ENCODE measurements around the gene SART1.
A peak's percentile ranks its signal among the peaks of the same experiment; 100 is the strongest.

Gene SART1, protein sequence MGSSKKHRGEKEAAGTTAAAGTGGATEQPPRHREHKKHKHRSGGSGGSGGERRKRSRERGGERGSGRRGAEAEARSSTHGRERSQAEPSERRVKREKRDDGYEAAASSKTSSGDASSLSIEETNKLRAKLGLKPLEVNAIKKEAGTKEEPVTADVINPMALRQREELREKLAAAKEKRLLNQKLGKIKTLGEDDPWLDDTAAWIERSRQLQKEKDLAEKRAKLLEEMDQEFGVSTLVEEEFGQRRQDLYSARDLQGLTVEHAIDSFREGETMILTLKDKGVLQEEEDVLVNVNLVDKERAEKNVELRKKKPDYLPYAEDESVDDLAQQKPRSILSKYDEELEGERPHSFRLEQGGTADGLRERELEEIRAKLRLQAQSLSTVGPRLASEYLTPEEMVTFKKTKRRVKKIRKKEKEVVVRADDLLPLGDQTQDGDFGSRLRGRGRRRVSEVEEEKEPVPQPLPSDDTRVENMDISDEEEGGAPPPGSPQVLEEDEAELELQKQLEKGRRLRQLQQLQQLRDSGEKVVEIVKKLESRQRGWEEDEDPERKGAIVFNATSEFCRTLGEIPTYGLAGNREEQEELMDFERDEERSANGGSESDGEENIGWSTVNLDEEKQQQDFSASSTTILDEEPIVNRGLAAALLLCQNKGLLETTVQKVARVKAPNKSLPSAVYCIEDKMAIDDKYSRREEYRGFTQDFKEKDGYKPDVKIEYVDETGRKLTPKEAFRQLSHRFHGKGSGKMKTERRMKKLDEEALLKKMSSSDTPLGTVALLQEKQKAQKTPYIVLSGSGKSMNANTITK

DNA sequence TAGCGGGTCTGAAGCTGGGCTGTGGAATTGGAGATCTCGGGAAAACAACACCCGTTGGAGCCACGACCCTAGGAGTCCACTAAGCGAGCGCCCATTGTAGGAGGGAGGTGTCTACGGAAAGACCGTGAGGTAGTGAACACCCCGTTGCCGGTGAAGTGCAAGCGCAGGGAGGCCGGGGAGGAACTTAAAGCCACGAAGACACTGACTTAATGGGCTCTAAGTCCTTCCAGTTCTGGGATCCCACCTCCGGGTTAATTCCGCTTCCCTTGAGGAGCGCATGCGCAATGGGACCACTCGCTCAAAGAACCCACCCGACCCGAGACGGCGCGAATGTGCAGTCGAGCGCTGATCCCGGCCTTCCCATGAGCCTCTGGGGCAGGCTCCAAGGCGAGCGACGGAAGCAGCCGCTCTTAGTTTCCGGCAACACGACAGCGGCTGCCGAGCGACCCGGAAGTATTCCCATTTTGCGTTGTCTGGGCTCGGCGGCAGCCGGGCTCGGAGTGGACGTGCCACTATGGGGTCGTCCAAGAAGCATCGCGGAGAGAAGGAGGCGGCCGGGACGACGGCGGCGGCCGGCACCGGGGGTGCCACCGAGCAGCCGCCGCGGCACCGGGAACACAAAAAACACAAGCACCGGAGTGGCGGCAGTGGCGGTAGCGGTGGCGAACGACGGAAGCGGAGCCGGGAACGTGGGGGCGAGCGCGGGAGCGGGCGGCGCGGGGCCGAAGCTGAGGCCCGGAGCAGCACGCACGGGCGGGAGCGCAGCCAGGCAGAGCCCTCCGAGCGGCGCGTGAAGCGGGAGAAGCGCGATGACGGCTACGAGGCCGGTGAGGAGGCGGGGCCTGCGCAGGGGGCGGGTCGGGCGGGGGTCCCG lies at the start of gene SART1:
Gene SART1 (plus strand): TSS at position 468 of the 874 bp plus-strand sequence. CDS start 47 bp downstream, at position 515.
- DNase-seq: peak; percentile 98

DNA sequence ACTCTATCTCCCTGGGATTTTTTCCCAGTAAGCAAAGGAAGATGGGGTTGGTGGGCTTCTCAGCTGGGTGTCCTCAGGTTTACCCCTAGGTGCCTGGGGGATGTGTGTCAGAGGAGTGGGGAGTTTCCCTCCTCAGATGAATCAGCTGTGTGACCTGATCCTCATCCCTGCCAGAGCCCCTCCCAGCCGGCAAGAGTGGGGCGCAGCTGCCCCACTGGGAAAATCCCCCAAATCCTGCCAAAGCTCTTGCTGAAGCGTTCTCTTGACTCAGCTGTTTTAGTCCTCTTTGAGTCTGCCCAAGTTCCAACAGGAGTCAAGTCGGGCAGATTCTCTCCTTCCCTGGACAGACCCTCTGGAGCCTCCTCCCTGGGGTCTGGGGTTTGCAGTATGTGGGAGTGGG lies 48.7 kb upstream of the SART1 start:
- DNase-seq: peak; percentile 67

DNA sequence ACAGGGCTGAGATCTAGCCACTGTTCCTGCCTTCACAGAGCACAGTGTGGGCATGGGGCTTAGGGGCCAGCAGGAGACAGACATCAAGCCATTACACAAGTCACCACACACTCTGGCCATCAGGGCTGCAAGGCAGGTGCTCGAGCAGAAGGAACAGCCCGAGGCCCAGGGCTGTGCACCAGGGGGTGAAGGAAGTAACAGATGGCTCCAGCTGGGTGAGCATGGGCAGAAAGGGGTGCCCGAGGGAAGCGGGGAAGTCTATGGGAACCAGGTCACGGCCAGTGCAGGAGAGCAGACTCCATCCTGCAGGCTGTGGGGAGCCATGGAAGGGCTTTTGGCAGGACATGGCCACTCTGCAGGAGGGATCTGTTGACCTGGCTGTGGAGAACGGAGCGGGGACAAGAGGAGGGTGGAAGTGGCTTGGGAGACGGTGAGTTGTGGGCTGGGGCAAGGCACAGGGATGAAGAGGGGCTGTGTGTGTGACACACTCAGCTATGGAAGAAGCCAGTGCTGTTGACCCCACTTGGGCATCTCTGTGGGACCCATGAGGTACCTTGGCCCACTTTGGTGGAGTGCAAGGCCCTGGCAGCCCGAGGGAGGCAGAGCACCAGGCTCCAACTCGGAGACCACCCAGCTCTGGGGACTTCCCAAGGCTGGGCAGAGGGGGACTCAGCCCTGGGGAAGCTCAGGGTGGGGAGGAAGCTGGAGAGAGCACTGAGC lies 46.3 kb upstream of the SART1 start:
- no peak for DNase-seq

DNA sequence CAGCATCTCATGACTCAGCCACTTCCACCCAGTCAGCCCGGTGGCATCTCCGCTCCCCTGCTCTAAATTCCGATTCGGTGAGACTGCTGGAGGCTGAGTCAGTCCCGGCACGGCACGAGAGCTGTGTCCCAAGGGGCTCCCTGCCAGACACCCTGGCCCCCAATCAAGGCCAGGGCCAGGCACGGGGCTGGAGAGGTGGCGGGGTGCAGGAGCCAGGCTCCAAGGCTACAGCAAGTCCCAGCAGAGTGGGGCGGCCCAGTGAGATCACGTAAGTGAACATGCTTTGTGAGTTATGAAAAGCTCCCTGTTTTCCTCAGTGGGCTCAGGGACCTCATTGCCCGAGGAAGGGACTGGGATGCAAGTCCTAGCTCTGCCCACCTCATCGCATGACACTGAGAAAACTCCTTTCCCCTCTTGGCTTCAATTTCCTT lies 45.7 kb upstream of the SART1 start:
- DNase-seq: peak; percentile 98

DNA sequence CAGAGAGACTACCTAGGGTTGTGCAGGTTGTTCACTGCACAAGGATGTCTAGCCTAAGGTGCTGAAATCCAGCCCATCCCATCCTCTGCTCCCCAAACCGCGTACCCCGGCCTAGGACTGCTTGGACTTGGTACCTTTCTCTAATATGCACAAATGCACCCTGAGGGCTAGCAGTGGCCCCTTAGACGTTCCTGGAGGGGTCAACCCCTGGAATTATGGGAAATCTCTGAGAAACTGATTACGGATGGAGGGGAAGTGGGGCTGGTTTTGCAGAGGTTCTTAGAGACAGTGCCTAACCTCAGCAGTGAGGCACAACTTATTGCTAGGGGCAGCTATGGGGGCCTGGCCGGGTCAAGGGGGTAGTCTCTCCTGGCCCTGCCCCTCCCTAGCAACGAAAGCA lies 45.1 kb upstream of the SART1 start:
- DNase-seq: no peak

DNA sequence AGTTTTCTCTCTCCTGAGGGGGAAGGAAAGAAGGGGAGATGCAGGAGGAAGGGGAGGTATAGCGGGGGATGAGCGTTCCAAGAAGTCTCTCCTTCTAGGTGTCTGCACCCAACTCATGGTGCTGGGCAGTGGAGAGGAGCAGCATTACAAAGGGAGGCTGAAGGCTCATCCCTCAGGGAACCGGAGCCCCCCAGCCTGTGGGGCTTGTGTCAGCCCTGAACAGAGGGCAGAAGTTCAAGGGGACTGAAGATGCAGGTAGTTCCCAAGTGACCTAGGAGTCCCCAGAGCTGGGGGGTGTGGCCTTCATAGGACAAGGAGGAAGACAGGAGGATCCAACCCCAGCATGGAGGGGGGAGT lies 44.5 kb upstream of the SART1 start:
- no peak for DNase-seq

DNA sequence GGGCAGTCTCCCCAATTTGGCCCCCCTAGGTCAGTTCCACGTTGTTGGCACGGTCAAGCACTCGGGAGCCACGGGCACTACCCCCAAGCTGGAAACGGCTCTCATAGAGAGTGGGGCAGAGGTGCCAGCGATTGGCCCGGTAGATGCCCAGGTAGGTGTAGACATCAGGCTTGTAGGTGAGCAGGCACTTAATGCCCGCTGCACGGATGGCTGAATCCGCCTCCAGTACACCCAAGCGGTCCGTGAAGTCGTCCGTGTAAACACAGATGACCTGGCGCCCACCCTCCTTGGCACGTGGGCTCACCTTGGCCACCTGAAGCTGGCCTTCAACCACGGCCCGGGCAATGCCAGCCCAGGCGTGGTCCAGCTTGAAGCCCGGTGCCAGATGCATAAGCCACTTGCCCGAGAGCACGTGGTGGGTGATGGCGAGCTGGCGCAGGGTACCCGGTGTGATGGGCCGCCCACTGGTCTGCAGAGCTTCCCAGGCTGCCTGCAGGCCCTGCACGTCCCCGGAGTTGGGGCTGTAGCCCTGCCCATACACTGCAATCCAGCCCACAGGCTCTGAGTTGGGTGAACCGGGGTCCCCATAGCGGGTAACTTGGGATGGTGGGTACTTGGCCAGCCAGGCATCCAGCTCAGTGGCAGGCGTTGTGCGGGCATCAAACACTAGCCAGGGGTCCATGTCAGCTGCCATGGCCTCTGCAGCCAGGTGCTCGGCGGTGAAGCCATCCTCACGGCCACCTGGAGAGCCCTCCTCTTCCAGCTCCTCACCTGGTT lies 43.9 kb upstream of the SART1 start:
- DNase-seq: no peak

DNA sequence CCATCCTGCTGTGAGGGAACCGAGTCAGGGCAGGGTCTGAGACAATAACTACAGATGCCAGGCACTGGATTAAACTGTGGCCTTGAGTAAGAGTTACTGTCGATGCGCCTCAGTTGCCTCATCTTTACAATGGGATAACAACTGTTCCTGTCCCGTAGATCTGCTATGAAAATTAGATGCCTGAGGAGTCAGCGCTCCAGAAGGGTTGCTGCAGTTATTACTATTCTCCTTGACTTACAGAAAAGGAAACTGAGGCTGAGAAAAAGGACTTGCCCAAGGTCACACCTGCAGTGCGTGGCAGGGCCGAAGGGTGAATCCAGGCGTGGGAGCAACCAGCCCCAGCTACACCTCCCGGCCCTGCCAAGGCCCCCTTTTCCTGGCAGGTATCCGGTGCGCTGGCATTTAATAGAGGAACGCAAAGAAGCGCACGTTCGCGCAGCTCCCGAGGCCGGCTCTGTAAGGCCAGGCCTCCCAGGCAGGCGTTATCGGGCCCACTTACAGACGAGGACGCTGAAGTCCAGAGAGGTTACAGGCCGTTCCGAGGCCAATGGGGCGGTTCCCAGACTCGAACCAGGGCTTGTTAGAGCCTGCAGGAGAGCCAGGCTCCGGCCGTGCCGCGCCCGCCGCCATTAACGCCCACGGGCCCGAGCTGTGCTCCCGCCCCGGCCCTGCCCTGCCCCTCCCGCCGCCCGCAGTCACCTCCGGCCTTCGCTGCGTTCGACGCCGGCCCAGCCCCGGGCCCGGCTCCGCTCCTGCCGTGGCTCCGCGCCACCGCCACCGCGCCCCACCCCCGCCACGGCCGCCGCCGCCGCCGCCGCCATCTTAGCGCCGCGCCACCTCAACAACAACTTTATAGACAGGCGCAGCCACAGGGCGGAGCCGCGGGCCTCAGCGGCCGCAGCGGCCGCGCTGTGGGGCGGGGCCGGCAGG lies 43.1 kb upstream of the SART1 start, which contains the start of gene C11orf68:
Gene C11orf68 (minus strand): TSS at position 852 of the 930 bp plus-strand sequence. CDS start 31 bp downstream, at position 821.
- DNase-seq: no peak

DNA sequence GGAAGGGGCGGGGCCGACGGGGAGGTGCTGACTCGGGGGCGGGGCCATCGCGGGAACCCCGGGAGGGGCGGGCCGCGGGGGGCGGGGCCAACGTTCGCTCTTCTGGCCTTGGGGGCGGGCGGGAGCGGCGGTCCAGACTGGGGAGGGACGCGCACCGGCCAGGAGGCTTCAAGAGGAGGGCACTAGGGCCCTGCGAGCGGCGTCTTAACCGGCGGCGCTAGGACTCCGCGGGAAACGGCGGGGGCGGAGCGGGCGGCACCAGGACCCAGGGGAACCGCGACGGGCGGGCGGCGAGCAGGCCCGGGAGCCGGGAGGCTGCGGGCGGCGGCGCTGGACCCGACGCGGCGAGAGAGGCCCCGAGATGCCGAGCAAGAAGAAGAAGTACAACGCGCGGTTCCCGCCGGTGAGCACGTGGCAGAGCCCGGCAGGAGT lies 42.4 kb upstream of the SART1 start, which contains the start of gene DRAP1:
Gene DRAP1 (plus strand): TSS at position 286 of the 432 bp plus-strand sequence. CDS start 76 bp downstream, at position 362.
- peak; percentile 99 for DNase-seq

DNA sequence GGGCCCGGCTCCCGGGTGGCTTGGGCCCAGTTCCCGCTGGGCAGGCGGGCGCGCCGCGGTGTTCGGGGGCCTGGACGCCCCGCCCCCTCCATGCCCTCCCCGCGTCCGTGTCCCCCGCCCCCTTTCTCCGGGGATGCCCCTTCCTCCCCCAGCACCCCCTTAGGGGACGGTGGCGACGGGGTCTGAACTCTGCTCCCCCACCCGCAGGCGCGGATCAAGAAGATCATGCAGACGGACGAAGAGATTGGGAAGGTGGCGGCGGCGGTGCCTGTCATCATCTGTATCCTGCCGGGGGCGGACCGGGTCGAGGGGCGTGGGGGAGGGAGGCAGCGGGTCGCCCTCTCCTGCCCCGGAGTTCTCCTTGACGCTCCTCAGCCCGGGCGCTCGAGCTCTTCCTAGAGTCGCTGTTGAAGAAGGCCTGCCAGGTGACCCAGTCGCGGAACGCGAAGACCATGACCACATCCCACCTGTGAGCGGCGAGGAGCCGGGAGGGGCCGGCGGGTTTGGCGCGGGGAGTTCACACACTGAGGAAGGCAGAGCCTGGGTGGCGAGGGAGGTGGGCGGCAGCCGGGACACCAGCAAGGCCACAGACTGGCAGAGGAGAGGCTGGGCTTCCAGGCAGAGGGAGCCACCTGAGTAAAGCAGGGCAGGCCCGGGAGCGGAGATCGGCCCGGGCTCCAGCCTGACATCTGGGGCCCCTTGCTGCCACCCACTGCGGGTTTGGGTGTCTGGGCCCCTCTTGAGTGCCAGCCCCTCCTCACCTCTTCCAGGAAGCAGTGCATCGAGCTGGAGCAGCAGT lies 41.8 kb upstream of the SART1 start:
- DNase-seq: no peak

DNA sequence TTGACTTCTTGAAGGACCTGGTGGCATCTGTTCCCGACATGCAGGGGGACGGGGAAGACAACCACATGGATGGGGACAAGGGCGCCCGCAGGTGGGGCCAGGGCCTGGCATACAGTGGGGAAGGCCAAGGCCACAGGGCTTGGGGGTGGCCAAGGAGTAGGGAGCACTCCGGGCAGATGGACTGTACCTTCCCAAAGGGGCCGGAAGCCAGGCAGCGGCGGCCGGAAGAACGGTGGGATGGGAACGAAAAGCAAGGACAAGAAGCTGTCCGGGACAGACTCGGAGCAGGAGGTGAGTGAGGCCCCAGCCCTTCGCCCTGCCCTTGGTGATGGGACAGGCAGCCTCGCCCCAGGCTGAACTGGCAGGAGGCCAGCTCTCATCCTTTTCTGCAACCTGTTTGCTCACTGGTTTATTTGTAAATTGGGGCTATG lies 41.1 kb upstream of the SART1 start:
- no peak for DNase-seq

DNA sequence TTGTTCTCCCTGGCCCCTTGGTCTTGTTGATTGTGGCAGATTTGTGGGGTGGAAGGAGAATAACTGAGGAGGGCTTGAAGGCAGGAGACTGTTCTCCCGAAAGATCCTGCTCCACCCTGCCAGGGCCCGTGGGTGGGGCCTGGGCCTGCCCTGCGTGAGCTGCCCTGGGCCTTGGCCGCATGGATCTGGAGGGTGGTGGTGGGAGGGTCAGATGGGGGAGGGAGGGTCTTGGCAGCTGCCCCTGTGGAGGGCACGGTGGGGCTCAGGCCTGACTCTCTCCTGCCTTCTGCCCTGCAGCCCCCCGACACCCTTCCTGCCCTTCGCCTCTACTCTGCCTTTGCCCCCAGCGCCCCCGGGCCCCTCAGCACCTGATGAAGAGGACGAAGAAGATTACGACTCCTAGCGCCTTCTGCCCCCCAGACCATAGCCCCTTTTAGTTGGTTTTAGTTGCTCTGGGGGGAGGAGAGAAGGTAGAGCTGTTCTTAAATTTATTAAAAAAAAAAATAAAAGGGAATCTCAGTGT lies 40.4 kb upstream of the SART1 start:
- DNase-seq: no peak

DNA sequence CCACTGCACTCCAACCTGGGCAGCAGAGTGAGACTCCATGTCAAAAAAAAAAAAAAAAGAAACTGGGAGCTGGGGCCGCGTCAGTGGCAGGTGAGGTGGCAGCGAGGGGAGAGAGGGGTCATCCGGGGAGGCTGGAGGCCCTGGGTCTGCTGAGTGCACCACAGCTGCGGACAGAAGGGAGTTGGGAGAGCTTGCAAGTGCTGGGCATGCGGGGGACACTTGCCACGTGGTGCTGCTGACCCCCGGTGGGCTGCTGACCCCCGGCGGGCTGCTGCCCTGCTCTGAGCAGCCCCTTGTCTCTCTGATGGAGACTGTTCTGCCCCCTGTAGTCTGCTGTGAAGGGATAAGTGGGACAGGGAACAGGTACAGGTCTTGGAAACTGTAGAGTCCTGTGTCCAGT lies 39.7 kb upstream of the SART1 start:
- no peak for DNase-seq

DNA sequence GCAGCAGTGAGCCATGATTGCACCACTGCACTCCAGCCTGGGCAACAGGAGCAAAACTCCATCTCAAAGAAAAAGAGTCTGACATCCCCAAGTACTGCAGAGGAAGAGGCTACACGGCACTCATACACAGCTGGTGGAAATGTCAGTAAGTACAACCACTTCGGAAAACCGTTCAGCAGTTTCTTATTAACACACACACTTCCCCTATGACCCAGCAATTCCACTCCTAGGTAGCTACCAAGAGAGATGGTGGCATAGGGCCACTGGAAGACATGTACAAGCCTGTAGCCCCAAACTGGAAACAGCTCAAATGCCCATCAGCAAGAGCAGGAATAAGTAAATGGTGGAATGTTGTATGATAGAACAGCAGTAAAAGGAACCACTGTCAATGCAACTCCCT lies 39.0 kb upstream of the SART1 start:
- no peak for DNase-seq

DNA sequence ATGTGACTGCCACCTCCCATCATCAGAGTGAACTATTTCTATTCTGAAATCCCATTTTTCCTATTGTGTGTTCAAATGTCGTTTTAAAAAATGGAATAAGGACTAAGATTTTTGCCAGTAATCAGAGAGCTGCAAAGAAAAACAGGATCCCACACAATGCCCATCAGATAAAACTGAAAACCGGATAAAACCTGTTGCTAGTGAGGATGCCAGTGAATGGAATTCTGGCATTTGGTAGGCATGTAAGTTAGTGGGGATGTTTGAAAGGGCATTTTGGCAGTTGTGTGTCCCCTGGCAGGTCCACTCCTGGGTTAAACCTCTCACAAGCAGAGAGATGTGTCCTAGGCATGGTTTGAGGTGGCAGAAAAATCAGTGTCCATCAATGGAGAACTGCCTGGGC lies 36.1 kb upstream of the SART1 start:
- no peak for DNase-seq

DNA sequence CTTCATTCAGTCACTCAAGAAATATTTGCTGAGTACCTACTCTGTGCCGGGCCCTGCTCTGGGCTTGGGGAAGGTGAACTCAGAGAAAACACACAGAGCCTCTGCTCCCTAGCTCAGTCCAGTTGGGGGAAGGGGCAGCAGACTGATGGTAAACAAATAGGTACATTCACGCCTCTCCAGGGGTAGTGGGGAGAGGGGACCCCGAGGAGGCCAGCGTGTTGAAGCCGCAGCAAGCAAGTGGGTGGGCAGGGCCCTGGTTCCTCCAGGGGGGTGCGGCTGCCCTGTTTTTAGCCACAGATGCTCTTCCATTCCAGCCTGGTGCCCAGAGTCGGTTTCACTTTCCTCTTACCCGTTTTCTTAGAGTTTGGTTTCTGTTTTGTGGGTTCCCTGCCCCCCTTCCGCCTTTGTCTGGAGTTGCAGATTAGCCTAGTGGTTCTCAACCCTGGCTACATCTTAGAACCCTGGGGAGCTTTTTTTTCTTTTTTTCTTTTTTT lies 33.6 kb upstream of the SART1 start:
- DNase-seq: no peak

DNA sequence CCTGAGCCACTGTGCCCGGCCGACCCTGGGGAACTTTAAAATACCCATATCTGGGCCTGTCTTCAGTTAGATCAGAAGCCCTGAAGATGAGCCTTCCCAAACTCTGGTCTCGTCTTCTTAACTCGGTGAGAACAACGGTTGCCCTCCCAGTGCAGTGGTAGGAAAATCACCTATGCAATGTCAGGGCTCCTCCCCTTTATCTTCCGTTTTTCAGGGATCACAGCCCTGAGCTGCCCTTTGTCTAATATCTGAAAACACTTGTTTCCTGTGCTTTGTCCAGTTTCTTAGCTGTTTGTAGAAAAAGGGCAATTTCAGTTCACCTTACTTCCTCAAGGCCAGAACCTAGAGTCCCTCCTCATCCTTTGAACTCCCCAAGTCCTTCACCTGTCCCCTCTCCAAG lies 32.9 kb upstream of the SART1 start:
- no peak for DNase-seq

DNA sequence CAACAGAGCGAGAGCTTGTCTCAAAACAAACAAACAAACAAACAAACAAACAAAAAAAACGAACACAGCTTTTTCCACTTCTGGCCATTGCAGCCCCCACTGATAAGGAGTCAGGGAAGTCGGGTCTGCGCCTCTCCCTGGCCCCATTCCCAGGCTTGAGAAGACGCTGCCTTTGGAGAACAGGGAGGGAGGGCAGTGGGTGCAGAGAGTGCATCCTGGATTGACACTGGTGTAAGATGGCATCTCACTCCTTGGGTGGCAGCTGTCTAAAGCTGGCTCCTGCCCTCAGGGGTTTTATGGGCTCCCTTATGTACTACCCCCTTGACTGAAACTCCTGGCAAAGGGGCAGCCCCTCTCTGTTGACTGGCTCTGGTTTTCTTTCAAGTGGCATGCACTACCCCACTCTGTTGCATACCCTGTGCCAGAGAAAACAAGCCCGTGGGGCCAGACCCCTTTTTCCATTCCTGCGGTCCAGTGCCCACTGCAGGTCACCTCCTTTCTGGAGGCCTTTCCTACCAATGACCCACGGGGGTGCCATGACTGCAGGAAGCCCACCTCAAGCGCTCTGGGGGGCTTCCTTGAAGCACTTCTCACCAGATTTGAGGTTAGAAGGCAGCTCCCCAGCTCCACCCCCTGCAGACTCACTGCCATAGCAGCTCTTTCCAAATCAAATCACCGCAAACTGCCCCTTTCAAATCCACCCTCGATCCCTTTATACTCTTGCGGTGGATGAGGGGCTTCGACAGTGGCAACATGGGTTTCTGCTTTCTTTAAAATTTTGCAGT lies 29.6 kb upstream of the SART1 start:
- no peak for DNase-seq
